ENCODE results near the gene ONECUT2. TPM values are rescaled to one million over a fixed set of nuclear protein-coding genes. Genes with fewer than 3 reads are reported as not detected.

ONECUT2 gene
- total RNA-seq, 4 donors from 2014 or later: under 0.01 to 0.09 TPM; not detected in 2

DNA sequence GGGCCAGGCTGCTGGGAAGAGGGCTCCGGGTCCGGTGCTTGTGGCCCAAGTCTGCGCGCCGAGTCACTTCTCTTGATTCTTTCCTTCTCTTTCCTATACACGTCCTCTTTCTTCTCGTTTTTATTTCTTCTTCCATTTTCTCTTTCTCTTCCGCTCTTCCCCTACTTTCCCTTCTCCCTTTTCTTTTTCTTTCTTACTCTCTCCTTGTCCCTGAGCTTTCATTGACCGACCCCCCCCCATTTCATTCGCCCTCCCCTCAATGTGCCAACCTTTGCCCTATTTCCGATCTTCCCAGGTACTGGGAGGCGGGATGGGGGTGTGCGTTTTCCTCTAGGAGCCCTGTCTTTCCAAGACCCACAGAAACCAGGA, 1.8 kb downstream of the ONECUT2 start:
- Histone ChIP-seq H3K4me3 (peak overlapping the region in 2 of 4 donors; percentile 6 to 63), H3K27ac (no peak overlapping the region), H3K36me3 (no peaks in the 10 kb centered on the region), H3K27me3 (peaks cover 0 to 79% of the 10 kb centered on the region in 2 donors), H3K9me3 (peaks cover 0 to 4% (median 0%) of the 10 kb centered on the region in 4 donors), H3K4me1 (peaks cover 0 to 57% (median 0%) of the 10 kb centered on the region in 4 donors)
- no peak for DNase-seq
- TF ChIP-seq POLR2A (IDR thresholded peaks at IDR 0.05): no peak
- TF ChIP-seq, protein P1, sequence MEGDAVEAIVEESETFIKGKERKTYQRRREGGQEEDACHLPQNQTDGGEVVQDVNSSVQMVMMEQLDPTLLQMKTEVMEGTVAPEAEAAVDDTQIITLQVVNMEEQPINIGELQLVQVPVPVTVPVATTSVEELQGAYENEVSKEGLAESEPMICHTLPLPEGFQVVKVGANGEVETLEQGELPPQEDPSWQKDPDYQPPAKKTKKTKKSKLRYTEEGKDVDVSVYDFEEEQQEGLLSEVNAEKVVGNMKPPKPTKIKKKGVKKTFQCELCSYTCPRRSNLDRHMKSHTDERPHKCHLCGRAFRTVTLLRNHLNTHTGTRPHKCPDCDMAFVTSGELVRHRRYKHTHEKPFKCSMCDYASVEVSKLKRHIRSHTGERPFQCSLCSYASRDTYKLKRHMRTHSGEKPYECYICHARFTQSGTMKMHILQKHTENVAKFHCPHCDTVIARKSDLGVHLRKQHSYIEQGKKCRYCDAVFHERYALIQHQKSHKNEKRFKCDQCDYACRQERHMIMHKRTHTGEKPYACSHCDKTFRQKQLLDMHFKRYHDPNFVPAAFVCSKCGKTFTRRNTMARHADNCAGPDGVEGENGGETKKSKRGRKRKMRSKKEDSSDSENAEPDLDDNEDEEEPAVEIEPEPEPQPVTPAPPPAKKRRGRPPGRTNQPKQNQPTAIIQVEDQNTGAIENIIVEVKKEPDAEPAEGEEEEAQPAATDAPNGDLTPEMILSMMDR (IDR thresholded peaks at IDR 0.05): no peak

DNA sequence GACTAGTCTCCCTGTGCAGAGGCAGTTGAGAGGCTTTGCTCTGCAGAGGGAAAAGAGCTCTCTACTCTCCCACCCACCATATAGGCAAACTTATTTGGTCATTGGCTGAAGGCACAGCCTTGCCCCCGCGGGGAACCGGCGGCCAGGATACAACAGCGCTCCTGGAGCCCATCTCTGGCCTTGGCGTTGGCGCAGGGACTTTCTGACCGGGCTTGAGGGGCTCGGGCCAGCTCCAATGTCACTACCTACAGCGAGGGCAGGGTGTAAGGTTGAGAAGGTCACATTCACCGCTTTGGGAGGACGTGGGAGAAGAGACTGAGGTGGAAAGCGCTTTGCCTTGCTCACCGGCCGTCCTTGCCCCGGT, 2.2 kb downstream of the ONECUT2 start:
- DNase-seq: no peak
- Histone ChIP-seq H3K27ac (no peak overlapping the region), H3K9me3 (peaks cover 0 to 4% (median 0%) of the 10 kb centered on the region in 4 donors), H3K27me3 (peaks cover 0 to 79% of the 10 kb centered on the region in 2 donors), H3K4me1 (peaks cover 0 to 57% (median 0%) of the 10 kb centered on the region in 4 donors), H3K36me3 (no peaks in the 10 kb centered on the region), H3K4me3 (peak overlapping the region in 2 of 4 donors; percentile 19 to 43)
- TF ChIP-seq POLR2A (IDR thresholded peaks at IDR 0.05): no peak
- TF ChIP-seq, protein P1 (IDR thresholded peaks at IDR 0.05): no peak

DNA sequence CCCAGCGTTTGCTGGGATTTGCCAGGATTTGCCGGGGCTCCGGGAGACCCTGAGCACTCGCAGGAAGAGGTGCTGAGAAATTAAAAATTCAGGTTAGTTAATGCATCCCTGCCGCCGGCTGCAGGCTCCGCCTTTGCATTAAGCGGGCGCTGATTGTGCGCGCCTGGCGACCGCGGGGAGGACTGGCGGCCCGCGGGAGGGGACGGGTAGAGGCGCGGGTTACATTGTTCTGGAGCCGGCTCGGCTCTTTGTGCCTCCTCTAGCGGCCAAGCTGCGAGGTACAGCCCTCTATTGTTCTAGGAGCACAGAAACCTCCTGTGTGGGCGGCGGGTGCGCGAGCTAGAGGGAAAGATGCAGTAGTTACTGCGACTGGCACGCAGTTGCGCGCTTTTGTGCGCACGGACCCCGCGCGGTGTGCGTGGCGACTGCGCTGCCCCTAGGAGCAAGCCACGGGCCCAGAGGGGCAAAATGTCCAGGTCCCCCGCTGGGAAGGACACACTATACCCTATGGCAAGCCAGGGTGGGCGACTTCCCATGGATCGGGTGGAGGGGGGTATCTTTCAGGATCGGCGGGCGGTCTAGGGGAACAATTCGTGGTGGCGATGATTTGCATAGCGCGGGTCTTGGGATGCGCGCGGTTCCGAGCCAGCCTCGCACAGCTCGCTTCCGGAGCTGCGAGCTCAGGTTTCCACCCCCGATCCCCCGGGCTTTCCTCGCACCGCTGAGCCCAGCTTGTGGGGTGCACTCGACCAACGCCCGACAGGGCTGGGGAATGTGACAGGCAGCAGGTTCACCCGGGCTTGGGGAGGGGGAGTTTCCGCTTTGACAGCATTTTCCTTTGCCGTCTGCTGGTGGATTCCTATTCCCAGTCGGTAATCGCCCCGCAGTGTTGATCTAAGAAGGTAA, 2.8 kb downstream of the ONECUT2 start:
- peaks cover 0 to 75% of the 10 kb centered on the region in 2 donors for H3K27me3 ChIP-seq
- H3K4me3 ChIP-seq: peak overlapping the region in 2 of 4 donors; percentile 19 to 43
- TF ChIP-seq, protein P1 (IDR thresholded peaks at IDR 0.05): peak in 4 of 6 experiments; percentile 7 to 55 (median 54)
- no peak for TF ChIP-seq POLR2A (IDR thresholded peaks at IDR 0.05)
- DNase-seq: peak in 1 of 3 donors; percentile 70
- H3K27ac ChIP-seq: no peak overlapping the region
- peaks cover 0 to 57% (median 0%) of the 10 kb centered on the region in 4 donors for H3K4me1 ChIP-seq
- no peaks in the 10 kb centered on the region for H3K36me3 ChIP-seq
- H3K9me3 ChIP-seq: peaks cover 0 to 4% (median 0%) of the 10 kb centered on the region in 4 donors

DNA sequence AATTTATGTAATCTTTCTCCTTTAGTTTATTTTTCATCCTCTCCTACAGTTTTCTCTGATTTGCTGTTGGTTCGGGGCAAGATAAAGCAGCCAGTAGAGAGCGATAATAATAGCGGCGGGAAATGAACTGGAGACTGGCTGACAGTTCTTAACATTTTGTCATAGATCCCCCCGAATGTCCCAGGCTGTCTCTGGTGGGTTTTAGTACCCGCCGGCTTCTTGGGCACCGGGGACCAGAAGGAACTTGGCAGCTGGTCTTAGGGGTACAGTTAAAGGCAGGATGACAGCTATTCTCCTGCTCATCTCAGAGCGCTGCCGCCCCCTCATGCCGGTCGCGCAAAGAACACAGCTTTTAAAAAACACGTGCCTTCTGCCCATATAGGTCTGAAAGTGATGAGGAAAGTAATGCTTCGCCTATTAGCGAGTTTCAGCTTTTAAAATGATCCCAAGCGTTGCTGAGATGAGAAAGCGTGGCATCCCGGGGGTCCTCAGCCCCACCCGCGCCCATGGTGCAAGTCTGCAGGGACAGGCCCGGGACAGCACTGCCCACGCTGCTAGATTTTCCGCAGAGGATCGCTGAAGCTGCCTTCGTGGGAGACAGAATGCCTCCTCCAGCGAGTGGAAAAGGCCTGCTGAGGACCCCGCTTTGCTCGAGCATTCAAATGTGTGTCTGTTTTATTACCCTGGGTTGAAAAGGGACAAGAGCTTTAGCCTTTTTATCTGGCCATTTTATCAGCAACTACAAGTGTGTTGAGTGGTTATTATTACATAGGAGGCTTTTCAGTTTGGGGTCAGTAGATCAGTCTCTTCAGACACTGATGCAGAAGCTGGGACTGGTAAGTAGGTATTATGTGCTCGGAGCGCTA, 3.8 kb downstream of the ONECUT2 start:
- Histone ChIP-seq H3K9me3 (peaks cover 0 to 4% (median 0%) of the 10 kb centered on the region in 4 donors), H3K4me1 (peaks cover 0 to 53% (median 0%) of the 10 kb centered on the region in 4 donors), H3K27me3 (peaks cover 0 to 69% of the 10 kb centered on the region in 2 donors), H3K27ac (no peak overlapping the region), H3K36me3 (no peaks in the 10 kb centered on the region), H3K4me3 (no peak overlapping the region)
- DNase-seq: no peak
- TF ChIP-seq POLR2A (IDR thresholded peaks at IDR 0.05): no peak
- TF ChIP-seq, protein P1 (IDR thresholded peaks at IDR 0.05): no peak

DNA sequence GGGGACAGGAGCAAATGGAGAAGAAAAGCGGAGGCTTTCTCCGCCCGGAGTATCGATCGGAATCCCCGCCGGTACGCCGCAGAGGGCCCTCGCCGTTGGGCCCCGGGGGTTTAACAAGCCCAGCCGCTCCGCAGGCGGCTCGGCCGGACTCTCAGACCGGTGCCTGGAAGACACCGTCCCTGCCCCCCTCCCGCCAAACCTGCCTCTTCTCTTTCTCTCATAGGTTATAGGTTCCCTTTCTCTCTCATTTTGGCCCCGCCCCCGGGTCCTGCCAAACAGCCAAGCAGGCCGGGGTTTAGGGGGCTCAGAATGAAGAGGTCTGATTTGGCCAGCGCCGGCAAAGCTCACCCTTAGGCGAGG, 4.4 kb downstream of the ONECUT2 start:
- Histone ChIP-seq H3K4me1 (peaks cover 0 to 47% (median 0%) of the 10 kb centered on the region in 4 donors), H3K27ac (no peak overlapping the region), H3K36me3 (no peaks in the 10 kb centered on the region), H3K27me3 (peaks cover 0 to 62% of the 10 kb centered on the region in 2 donors), H3K4me3 (no peak overlapping the region), H3K9me3 (peaks cover 0 to 4% (median 0%) of the 10 kb centered on the region in 4 donors)
- no peak for DNase-seq
- TF ChIP-seq POLR2A (IDR thresholded peaks at IDR 0.05): no peak
- TF ChIP-seq, protein P1 (IDR thresholded peaks at IDR 0.05): no peak
